ENCODE measurements around the gene RAB11FIP4. TPM values are rescaled to one million over a fixed set of nuclear protein-coding genes. Genes with fewer than 3 reads are reported as not detected.

Gene RAB11FIP4
- total RNA-seq, 1 experiment from 2014 or later: 10.8 TPM

GRCh38 chr17:31349454-31349853 lies 42.0 kb upstream of the RAB11FIP4 start:
- in situ Hi-C loops (cut with HindIII; ENCODE audit: low pct_unique_long_range_greater_than_20kb, low sequenced_read_pairs) (no loop called here), intact Hi-C loops (cut with micrococcal nuclease; ENCODE audit: unreplicated experiment) (no loop called here)
- no TSS peak for BruUV-seq (replicated peaks)
- H3K9me3 ChIP-seq (ENCODE audit: control insufficient read depth, insufficient read depth, low read depth, low read length): no peaks in the 10 kb centered on the region
- ChIA-PET POLR2A (no interaction called here), CTCF (no interaction called here)
- DNase-seq (ENCODE audit: low read depth, low spot score) (no peak), ATAC-seq (no peak)
- H3K27ac ChIP-seq (ENCODE audit: low read length): no peak overlapping the region
- H3K4me1 ChIP-seq (ENCODE audit: control insufficient read depth, insufficient read depth, low read length): no peaks in the 10 kb centered on the region
- TF ChIP-seq POLR2AphosphoS5 (IDR thresholded peaks at IDR 0.05; ENCODE audit: low read depth, low read length) (no peak), SIN3A (IDR thresholded peaks at IDR 0.05; ENCODE audit: borderline replicate concordance, insufficient read depth, low read depth, low read length) (no peak), TCF7L2 (IDR thresholded peaks at IDR 0.05; ENCODE audit: low read depth, low read length) (no peak)
- TF ChIP-seq, protein P1, sequence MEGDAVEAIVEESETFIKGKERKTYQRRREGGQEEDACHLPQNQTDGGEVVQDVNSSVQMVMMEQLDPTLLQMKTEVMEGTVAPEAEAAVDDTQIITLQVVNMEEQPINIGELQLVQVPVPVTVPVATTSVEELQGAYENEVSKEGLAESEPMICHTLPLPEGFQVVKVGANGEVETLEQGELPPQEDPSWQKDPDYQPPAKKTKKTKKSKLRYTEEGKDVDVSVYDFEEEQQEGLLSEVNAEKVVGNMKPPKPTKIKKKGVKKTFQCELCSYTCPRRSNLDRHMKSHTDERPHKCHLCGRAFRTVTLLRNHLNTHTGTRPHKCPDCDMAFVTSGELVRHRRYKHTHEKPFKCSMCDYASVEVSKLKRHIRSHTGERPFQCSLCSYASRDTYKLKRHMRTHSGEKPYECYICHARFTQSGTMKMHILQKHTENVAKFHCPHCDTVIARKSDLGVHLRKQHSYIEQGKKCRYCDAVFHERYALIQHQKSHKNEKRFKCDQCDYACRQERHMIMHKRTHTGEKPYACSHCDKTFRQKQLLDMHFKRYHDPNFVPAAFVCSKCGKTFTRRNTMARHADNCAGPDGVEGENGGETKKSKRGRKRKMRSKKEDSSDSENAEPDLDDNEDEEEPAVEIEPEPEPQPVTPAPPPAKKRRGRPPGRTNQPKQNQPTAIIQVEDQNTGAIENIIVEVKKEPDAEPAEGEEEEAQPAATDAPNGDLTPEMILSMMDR (IDR thresholded peaks at IDR 0.05): no peak
- TF ChIP-seq, protein P2, sequence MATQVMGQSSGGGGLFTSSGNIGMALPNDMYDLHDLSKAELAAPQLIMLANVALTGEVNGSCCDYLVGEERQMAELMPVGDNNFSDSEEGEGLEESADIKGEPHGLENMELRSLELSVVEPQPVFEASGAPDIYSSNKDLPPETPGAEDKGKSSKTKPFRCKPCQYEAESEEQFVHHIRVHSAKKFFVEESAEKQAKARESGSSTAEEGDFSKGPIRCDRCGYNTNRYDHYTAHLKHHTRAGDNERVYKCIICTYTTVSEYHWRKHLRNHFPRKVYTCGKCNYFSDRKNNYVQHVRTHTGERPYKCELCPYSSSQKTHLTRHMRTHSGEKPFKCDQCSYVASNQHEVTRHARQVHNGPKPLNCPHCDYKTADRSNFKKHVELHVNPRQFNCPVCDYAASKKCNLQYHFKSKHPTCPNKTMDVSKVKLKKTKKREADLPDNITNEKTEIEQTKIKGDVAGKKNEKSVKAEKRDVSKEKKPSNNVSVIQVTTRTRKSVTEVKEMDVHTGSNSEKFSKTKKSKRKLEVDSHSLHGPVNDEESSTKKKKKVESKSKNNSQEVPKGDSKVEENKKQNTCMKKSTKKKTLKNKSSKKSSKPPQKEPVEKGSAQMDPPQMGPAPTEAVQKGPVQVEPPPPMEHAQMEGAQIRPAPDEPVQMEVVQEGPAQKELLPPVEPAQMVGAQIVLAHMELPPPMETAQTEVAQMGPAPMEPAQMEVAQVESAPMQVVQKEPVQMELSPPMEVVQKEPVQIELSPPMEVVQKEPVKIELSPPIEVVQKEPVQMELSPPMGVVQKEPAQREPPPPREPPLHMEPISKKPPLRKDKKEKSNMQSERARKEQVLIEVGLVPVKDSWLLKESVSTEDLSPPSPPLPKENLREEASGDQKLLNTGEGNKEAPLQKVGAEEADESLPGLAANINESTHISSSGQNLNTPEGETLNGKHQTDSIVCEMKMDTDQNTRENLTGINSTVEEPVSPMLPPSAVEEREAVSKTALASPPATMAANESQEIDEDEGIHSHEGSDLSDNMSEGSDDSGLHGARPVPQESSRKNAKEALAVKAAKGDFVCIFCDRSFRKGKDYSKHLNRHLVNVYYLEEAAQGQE (IDR thresholded peaks at IDR 0.05; ENCODE audit: insufficient read depth in 1 of 2, low read depth in 2 of 2, low read length in 1 of 2): no peak
- H3K27me3 ChIP-seq (ENCODE audit: control insufficient read depth, insufficient read depth, low read length): no peaks in the 10 kb centered on the region
- no peak overlapping the region for H3K4me3 ChIP-seq (ENCODE audit: low read depth in 2 of 2, low read length in 2 of 2)
- H3K36me3 ChIP-seq (ENCODE audit: control insufficient read depth, insufficient read depth, low read length): peaks cover 20% of the 10 kb centered on the region

GRCh38 chr17:31355935-31356334 lies 35.5 kb upstream of the RAB11FIP4 start:
- H3K36me3 ChIP-seq (ENCODE audit: control insufficient read depth, insufficient read depth, low read length): peaks cover 41% of the 10 kb centered on the region
- TF ChIP-seq, protein P2 (IDR thresholded peaks at IDR 0.05; ENCODE audit: insufficient read depth in 1 of 2, low read depth in 2 of 2, low read length in 1 of 2): no peak
- TF ChIP-seq SIN3A (IDR thresholded peaks at IDR 0.05; ENCODE audit: borderline replicate concordance, insufficient read depth, low read depth, low read length): no peak
- TF ChIP-seq, protein P1 (IDR thresholded peaks at IDR 0.05): no peak
- TF ChIP-seq POLR2AphosphoS5 (IDR thresholded peaks at IDR 0.05; ENCODE audit: low read depth, low read length): no peak
- TF ChIP-seq TCF7L2 (IDR thresholded peaks at IDR 0.05; ENCODE audit: low read depth, low read length): no peak
- H3K4me3 ChIP-seq (ENCODE audit: low read depth in 2 of 2, low read length in 2 of 2): no peak overlapping the region
- ChIA-PET CTCF (interaction anchor here (0.6 kb wide), 1 partner anchor 49 kb away, joined by 4 read pairs; no protein-coding TSS in a partner anchor), POLR2A (no interaction called here)
- no TSS peak for BruUV-seq (replicated peaks)
- H3K27ac ChIP-seq (ENCODE audit: low read length): no peak overlapping the region
- intact Hi-C loops (cut with micrococcal nuclease; ENCODE audit: unreplicated experiment) (no loop called here), in situ Hi-C loops (cut with HindIII; ENCODE audit: low pct_unique_long_range_greater_than_20kb, low sequenced_read_pairs) (no loop called here)
- H3K4me1 ChIP-seq (ENCODE audit: control insufficient read depth, insufficient read depth, low read length): no peaks in the 10 kb centered on the region
- H3K9me3 ChIP-seq (ENCODE audit: control insufficient read depth, insufficient read depth, low read depth, low read length): no peaks in the 10 kb centered on the region
- no peaks in the 10 kb centered on the region for H3K27me3 ChIP-seq (ENCODE audit: control insufficient read depth, insufficient read depth, low read length)
- ATAC-seq (no peak), DNase-seq (ENCODE audit: low read depth, low spot score) (no peak)
